GM18909 (cell line): ENCODE measurements around the gene DOCK2.

ENCODE experiments used
- ATAC-seq: cut with Tn5 transposase; IDR thresholded peaks from one replicate; pipeline ENCODE4 v1.9.1; 2021; ENCODE audit warnings: mild to moderate bottlenecking; ENCODE audit not compliant: unreplicated experiment, poor library complexity

Gene DOCK2

DNA sequence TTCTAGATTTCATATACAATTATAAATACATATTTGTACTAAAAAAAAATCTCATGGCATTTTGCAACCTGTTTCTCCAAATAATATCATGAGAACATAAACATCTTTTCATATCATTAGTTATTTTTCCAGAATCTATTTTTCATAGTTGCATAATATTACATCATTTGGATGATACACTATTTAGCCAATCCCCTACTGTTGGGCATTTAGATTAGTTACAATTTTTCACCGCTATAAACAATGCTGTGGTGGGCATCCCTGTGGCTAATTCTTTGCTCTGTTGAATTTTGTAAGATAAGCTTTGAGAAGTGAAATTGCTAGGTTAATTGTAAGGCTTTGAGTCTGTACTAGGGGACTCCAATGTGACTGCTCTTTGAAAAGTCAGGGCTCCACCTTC is 466.4 kb downstream of the DOCK2 start:
- ATAC-seq = no peak

- no peak for ATAC-seq
Measured at GRCh38 chr5:170104299-170104698, 467.2 kb downstream of the DOCK2 start.

- ATAC-seq = no peak
Measured at GRCh38 chr5:170104710-170105109, 467.6 kb downstream of the DOCK2 start.

DNA sequence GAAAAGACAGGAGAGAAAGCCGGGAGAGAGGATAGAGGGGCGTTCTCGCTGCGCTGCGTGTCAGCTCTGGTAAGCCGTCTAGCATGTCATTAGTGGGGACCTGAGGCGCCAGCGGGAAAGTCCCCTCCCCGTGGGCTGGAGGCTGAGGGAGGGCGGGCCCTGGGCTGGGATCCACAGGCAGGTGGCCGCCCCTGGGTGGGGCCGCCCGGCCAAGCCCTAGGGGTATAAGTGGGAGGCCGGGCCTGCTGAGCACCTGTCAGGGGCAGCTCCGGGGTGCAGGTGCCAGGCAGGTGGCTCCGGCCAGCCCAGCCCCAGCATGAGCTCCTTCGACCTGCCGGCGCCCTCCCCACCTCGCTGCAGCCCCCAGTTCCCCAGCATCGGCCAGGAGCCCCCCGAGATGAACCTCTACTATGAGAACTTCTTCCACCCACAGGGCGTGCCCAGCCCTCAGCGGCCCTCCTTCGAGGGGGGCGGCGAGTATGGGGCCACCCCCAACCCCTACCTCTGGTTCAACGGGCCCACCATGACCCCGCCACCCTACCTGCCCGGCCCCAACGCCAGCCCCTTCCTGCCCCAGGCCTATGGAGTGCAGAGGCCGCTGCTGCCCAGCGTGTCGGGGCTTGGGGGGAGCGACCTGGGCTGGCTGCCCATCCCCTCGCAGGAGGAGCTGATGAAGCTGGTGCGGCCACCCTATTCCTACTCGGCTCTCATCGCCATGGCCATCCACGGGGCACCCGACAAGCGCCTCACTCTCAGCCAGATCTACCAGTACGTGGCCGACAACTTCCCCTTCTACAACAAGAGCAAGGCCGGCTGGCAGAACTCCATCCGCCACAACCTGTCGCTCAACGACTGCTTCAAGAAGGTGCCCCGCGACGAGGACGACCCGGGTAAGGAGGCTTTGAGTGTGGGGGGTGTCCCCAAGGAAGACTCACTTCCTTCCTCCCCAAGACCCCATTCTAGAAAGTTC is 468.9 kb downstream of the DOCK2 start, which contains the start of gene FOXI1:
Gene FOXI1 (plus strand): TSS at position 256 of the 970 bp plus-strand sequence. CDS start 61 bp downstream, at position 317.
- ATAC-seq = no peak

- ATAC-seq = no peak
Measured at GRCh38 chr5:170107674-170108073, 470.6 kb downstream of the DOCK2 start.

DNA sequence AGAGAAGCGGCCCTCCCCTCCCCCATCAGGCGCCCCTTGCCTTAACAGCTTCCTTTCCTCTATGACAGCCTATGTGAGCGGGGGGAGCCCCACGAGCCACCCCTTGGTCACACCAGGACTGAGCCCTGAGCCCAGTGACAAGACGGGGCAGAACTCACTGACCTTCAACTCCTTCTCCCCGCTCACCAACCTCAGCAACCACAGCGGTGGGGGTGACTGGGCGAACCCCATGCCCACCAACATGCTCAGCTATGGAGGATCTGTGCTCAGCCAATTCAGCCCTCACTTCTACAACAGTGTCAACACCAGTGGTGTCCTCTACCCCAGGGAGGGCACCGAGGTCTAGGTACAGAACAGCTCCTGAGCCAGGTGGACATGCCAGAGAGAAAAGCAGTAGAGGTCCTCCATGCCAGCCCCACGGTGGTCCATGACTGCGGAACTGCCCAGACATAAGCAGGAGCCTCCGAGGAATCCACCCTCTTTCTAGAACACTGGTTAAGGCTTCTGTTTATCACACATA is 471.3 kb downstream of the DOCK2 start:
- no peak for ATAC-seq

GRCh38 chr5:170109059-170110031 is 472.3 kb downstream of the DOCK2 start:
- no peak for ATAC-seq

DNA sequence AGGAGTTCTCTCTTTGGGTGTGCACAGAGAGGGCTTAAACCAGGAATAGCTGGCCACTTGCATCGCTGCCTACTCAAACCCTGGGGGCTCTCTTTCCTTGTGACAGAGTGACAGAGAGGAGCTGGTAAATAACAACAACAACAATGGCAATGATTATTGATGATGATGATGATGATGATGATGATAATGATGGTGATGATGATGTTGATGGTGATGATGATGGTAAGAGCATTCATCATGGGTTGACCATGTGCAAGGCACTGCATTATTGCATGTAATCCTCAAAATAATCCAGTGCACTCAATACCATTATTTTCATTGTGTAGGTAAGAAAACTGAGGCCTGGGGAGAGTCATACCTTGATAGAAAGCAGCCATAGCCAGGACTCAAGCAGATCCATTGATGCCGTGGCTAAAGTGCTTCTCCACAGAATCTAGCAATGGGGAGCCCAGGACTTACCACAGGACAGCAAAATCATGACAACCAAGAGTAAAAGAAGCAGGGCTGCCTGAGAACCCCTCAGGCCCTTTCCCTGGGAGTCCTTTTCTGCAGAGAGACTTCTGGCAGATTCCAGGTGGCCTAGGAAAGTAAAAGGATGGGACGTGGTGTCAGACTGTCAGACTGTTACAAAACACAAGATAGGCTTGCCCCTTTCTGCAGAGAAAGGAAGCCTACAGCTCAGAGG is 473.5 kb downstream of the DOCK2 start:
- ATAC-seq = no peak

GRCh38 chr5:170111088-170111785 is 474.2 kb downstream of the DOCK2 start:
- ATAC-seq = no peak

DNA sequence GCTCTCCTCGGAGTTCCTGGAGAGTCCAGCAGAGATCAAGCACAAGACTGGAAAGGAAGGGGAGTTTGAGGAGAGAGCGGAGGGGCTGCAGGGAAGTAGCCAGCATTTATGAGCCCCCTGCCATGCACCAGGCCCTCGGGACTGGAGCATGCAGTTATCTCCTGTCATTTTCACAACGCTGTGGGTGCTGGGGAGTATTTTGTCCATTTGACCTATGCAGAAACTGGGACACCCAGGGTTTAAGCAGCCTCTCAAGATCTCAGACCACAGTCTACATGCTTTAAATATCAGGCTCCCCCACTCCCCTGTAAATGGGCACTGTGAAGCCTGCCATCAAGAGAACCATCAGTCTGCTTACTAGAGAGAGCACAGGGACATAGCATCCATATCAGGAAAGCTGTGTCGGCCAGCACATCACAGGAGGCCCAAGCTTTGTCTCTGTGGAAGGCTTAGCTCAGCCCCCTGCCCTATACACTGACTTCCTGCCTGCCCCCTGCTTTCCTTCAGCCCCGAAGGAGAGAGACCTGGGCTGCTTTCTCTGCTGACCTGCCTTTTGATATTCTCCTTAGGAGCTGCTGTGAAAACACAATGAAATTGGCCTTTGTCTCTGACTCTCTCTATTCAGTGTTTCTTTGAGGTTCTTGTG is 475.9 kb downstream of the DOCK2 start:
- no peak for ATAC-seq

DNA sequence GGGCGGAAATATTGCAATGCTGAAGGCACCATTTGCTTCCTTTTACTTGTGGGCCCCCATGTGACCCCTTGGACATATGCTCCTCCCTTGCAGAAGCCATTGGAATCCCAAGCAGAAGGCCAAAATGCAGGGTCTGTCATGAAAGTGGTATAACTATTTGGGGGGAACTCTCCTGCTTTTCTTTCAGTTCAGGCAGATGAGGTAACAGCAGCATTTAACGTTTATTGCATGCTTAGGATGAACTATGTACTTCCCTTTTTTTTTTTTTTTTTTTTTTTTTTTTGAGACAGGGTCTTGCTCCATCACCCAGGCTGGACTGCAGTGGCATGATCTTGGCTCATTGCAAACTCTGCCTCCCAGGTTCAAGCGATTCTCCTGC is 476.4 kb downstream of the DOCK2 start:
- no peak for ATAC-seq

DNA sequence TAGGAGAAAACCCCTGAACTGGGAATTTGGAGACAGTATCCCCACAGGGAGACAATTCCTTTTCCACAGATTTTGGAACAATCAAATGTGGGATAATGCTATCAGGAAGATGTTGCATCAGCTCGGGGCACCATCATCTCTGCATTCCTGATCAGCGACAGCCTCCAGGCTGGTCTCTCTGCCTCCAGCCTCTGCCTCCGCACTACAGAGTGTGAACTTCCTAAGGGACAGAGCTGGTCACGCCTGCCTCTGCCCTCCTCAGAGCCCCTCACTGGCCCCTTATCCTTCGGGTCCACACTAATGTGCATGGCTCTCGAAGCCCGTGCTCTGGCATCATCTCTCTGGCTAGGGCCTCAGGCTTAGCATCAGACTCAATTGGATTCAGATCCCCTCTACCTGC is 477.2 kb downstream of the DOCK2 start:
- no peak for ATAC-seq

GRCh38 chr5:170115925-170116324 is 478.9 kb downstream of the DOCK2 start:
- no peak for ATAC-seq

- no peak for ATAC-seq
Measured at GRCh38 chr5:170117736-170118135, 480.7 kb downstream of the DOCK2 start.

DNA sequence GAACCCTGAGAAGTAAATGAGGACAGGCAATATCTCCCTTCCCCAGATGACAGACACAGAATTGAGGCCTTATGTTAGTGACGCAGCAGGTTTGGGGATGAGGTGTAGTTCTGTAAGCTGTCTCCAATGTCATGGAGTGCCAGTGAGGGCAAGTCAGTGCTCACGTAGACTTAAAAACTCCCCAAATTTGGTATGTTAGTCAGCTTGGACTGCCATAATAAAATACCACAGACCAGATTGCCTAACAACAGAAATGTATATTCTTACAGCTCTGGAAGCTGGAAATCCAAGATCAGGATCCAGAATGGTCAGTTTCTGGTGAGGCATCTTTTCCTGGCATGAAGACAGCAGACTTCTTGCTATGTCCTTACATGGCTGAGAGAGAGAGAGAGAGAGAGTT is 483.5 kb downstream of the DOCK2 start:
- ATAC-seq = no peak

GRCh38 chr5:170121321-170121720 is 484.2 kb downstream of the DOCK2 start:
- ATAC-seq = no peak

GRCh38 chr5:170126061-170126460 is 489.0 kb downstream of the DOCK2 start:
- no peak for ATAC-seq

GRCh38 chr5:170126626-170127025 is 489.6 kb downstream of the DOCK2 start:
- no peak for ATAC-seq

DNA sequence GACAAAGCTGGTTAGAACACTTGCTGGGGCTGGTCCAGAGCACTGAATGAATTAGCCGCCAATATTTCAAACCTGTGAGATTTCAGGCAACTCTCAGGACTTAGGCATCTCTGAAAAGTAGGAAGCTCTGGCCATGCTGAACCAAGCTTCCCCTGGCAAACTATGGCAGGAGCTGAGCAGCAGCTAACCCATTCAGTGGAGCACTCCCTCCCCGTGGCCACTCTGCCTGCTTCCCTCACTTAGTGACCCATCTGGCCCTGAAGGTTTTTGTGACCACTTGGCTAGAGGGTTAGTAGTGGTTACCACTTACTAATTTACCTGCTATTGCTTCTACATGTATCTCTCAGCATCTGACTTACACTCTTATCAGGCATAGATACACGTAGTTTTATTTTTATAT is 494.2 kb downstream of the DOCK2 start:
- no peak for ATAC-seq
